K562 (cell line): ENCODE measurements around the gene TMEM273. TPM values are rescaled to one million over a fixed set of nuclear protein-coding genes. Genes with fewer than 3 reads are reported as not detected.
A peak's percentile ranks its signal among the peaks of the same experiment; 100 is the strongest.

ENCODE experiments used
- ATAC-seq: fragments of 200-7000 bp; cut with Tn5 transposase; 3 replicates; pipeline ENCODE4 v1.9.1; 2020; ENCODE audit warnings: moderate library complexity
- BruUV-seq: library from RNA; stranded (reverse); fragments of 400-500 nt; replicated peaks from 2 replicates; lab custom pipeline; 2021; lab: Mats Ljungman, UMichigan
- CTCF ChIA-PET: fragments of 300-600 bp; formaldehyde crosslinking; extraction: SDS; loops from one replicate; lab custom pipeline; 2021; ENCODE audit warnings: low intra/inter-chr PET ratio; lab: Yijun Ruan, JAX
- POLR2A ChIA-PET: fragments of 300-600, 350-650 bp; sonication (Branson Sonifier 250); formaldehyde crosslinking; extraction: SDS; loops from one replicate; lab custom pipeline; 2021; ENCODE audit warnings: antibody characterized with exemption, inconsistent platforms; lab: Yijun Ruan, JAX
- DNase-seq, 4 experiments: peaks; one replicate each; pipeline versions ENCODE4 v3.0.0 to v3.0.0-alpha.2; 2011 to 2018; ENCODE audit warnings: low spot score in 3 of 4, mixed read lengths in 3 of 4; ENCODE audit errors: extremely low read depth in 1 of 4
- FAIRE-seq: peaks from 2 replicates; lab custom pipeline; 2011; peaks lifted over from hg19 to GRCh38; lab: Jason Lieb, UNC
- H2AFZ ChIP-seq: 2 replicates; pipeline ENCODE4 v1.6.0; 2011; ENCODE audit warnings: low read depth, low read length, control low read depth, inconsistent platforms
- H3K27ac ChIP-seq: fragments of 200-600 bp; 3 replicates; pipeline ENCODE4 v1.8.0; 2011; ENCODE audit warnings: low read depth, mild to moderate bottlenecking, control low read depth, inconsistent platforms, low read length, moderate library complexity, mixed read lengths; ENCODE audit errors: extremely low read depth
- H3K27me3 ChIP-seq, 2 experiments: fragments of 300-600 bp in 1 of 2; 2 replicates in 1 of 2; 3 replicates in 1 of 2; pipeline versions ENCODE4 v1.6.0 to v1.8.0; 2011; ENCODE audit warnings: inconsistent platforms in 2 of 2, low read length in 2 of 2, mild to moderate bottlenecking in 1 of 2, mixed read lengths in 1 of 2, moderate library complexity in 1 of 2; ENCODE audit not compliant: control insufficient read depth in 2 of 2, insufficient read depth in 2 of 2
- H3K36me3 ChIP-seq: fragments of 300-600 bp; 3 replicates; pipeline ENCODE4 v1.8.0; 2011; ENCODE audit warnings: mild to moderate bottlenecking, low read length, inconsistent platforms; ENCODE audit not compliant: control insufficient read depth, insufficient read depth
- H3K4me1 ChIP-seq, 2 experiments: fragments of 200-600 bp in 1 of 2; replicated peaks in 1 of 2; 2 replicates in 1 of 2; 3 replicates in 1 of 2; pipeline versions ENCODE4 v1.5.1 to v1.8.0; 2011; ENCODE audit warnings: inconsistent platforms in 2 of 2, low read length in 2 of 2, mild to moderate bottlenecking in 1 of 2, mixed read lengths in 1 of 2, moderate library complexity in 1 of 2; ENCODE audit not compliant: control insufficient read depth in 2 of 2, insufficient read depth in 2 of 2
- H3K4me2 ChIP-seq: 2 replicates; pipeline ENCODE4 v1.6.1; 2011; ENCODE audit warnings: low read length, control low read depth, inconsistent platforms, mixed read lengths; ENCODE audit not compliant: insufficient read depth
- H3K4me3 ChIP-seq: fragments of 200-600 bp; sonication (generic), shearing (Covaris generic); 2 replicates; pipeline ENCODE4 v1.5.1; 2016; ENCODE audit warnings: control low read depth, inconsistent platforms
- H3K79me2 ChIP-seq: fragments of 200-600 bp; 3 replicates; pipeline ENCODE4 v1.8.0; 2011; ENCODE audit warnings: low read length, inconsistent platforms; ENCODE audit not compliant: control insufficient read depth, insufficient read depth
- H3K9ac ChIP-seq, 2 experiments: 2 replicates each; pipeline versions ENCODE4 v1.6.0 to v1.6.1; 2011; ENCODE audit warnings: low read depth in 2 of 2, low read length in 2 of 2, control low read depth in 1 of 2, inconsistent platforms in 1 of 2, mild to moderate bottlenecking in 1 of 2, mixed read lengths in 1 of 2; ENCODE audit not compliant: insufficient read depth in 1 of 2
- H3K9me1 ChIP-seq: one replicate; pipeline ENCODE4 v1.6.0; 2011; ENCODE audit warnings: inconsistent platforms, mild to moderate bottlenecking, low read length, moderate library complexity; ENCODE audit not compliant: control insufficient read depth, insufficient read depth
- H3K9me3 ChIP-seq: replicated peaks from 2 replicates; pipeline ENCODE4 v1.5.1; 2011; ENCODE audit warnings: low read depth, low read length, inconsistent platforms; ENCODE audit not compliant: control insufficient read depth, insufficient read depth
- H4K20me1 ChIP-seq: replicated peaks from 2 replicates; pipeline ENCODE4 v1.6.1; 2011; ENCODE audit warnings: low read length, inconsistent platforms, mixed read lengths; ENCODE audit not compliant: control insufficient read depth, insufficient read depth
- HDAC2 ChIP-seq: fragments of 450-650 bp; IDR thresholded peaks from 2 replicates; pipeline ENCODE4 v1.6.1; 2016; ENCODE audit warnings: mild to moderate bottlenecking
- KAT8 ChIP-seq: fragments of 450-650 bp; IDR thresholded peaks from 2 replicates; pipeline ENCODE4 v1.6.1; 2016; ENCODE audit warnings: low read depth, mild to moderate bottlenecking
- MCM5 ChIP-seq: fragments of 450-650 bp; IDR thresholded peaks from 2 replicates; pipeline ENCODE4 v1.6.1; 2016; ENCODE audit warnings: low read depth
- NFE2 ChIP-seq: IDR thresholded peaks from 2 replicates; pipeline ENCODE4 v1.6.1; 2014; ENCODE audit warnings: antibody characterized with exemption, low read depth
- SP2 ChIP-seq: IDR thresholded peaks from 2 replicates; pipeline ENCODE4 v1.6.1; 2011; ENCODE audit warnings: mild to moderate bottlenecking, low read depth, low read length, moderate library complexity; ENCODE audit not compliant: poor library complexity, severe bottlenecking; ENCODE audit errors: extremely low read depth
- XRCC5 ChIP-seq: fragments of 200-400 bp; formaldehyde crosslinking; IDR thresholded peaks from 2 replicates; pipeline ENCODE4 v1.6.1; 2017; ENCODE audit warnings: low read depth, mild to moderate bottlenecking, low read length
- WGBS: fragments of 100-300 bp; shearing (Covaris generic); methylation state at CpG from one replicate; pipeline ENCODE4 v1.1.6; 2016; ENCODE audit warnings: low coverage, mixed read lengths; ENCODE audit not compliant: insufficient coverage; ENCODE audit errors: missing lambda C conversion rate; 5-methylcytosine and 5-hydroxymethylcytosine counted together
- in situ Hi-C: fragments of 300-500 bp; cut with MboI; formaldehyde crosslinking; loops from 4 replicates; pipeline ENCODE4 v1.15.0; 2018; ENCODE audit warnings: inconsistent platforms, mixed read lengths
- intact Hi-C: fragments of 100-400 bp; cut with micrococcal nuclease; formaldehyde crosslinking; loops from 2 replicates; pipeline ENCODE4 v1.14.2; 2022
- polyA plus RNA-seq, 8 experiments: library from polyadenylated mRNA; depleted of rRNA in 4 of 8; stranded (reverse) in 5 of 8; unstranded in 3 of 8; fragments of >200 nt; fragmentation: Nextera tagmentation in 2 of 8; fragmentation: Illumina TruSeq in 1 of 8; extraction: Ambion mirVana in 2 of 8; extraction: Trizol in 1 of 8; gene quantifications; 2 replicates each; pipeline versions ENCODE4 v1.2.1 to v1.2.3, GENCODE V29; 2011 to 2014; ENCODE audit warnings: inconsistent platforms in 1 of 8, missing spikeins in 1 of 8
- total RNA-seq, 7 experiments: library from RNA; depleted of rRNA in 6 of 7; stranded (reverse); fragments of >200 nt in 6 of 7; fragmentation: Illumina TruSeq in 2 of 7; extraction: Trizol in 2 of 7; gene quantifications; 2 replicates each; pipeline versions ENCODE4 v1.2.1 to v1.2.3, GENCODE V29; 2011 to 2021; ENCODE audit warnings: low replicate concordance in 1 of 7
- TF ChIP-seq, protein P1 (sequence below): fragments of 200-400 bp; formaldehyde crosslinking; IDR thresholded peaks from 2 replicates; pipeline ENCODE4 v1.6.1; 2017; ENCODE audit warnings: mild to moderate bottlenecking, low read depth, low read length, moderate library complexity
- TF ChIP-seq, protein P2 (sequence below): sonication (generic); formaldehyde crosslinking; IDR thresholded peaks from 2 replicates; pipeline ENCODE4 v1.8.1; 2023; ENCODE audit warnings: mild to moderate bottlenecking, missing genetic modification reagents

TMEM273 gene
- total and polyA plus RNA-seq, 9 of the 15 experiments (the other 6 are each of a cell fraction or from before 2014, with no cell fraction given) = 39.2 to 131 (median 95.6) TPM

DNA sequence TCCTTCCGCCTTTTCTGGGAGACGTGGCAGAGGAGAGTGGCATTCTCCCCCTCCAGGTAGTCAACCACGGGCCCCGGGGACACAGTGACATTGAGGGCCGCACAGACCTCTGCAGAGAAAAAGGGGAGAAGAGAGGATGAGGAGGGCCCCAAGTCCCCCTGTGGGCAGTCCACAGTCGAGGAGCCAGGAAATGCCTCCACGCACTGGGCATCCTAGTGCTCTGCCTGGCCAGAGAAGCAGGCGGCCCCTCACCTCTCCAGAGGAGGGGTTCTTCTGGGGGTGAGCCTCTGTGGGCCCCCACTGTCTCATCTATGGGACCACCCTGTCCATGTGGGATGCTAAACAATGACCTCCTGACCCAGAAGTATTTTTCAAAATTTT, 80.3 kb downstream of the TMEM273 start (continued):
- TF ChIP-seq, protein P1, sequence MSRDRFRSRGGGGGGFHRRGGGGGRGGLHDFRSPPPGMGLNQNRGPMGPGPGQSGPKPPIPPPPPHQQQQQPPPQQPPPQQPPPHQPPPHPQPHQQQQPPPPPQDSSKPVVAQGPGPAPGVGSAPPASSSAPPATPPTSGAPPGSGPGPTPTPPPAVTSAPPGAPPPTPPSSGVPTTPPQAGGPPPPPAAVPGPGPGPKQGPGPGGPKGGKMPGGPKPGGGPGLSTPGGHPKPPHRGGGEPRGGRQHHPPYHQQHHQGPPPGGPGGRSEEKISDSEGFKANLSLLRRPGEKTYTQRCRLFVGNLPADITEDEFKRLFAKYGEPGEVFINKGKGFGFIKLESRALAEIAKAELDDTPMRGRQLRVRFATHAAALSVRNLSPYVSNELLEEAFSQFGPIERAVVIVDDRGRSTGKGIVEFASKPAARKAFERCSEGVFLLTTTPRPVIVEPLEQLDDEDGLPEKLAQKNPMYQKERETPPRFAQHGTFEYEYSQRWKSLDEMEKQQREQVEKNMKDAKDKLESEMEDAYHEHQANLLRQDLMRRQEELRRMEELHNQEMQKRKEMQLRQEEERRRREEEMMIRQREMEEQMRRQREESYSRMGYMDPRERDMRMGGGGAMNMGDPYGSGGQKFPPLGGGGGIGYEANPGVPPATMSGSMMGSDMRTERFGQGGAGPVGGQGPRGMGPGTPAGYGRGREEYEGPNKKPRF = no peak
- no peak for TF ChIP-seq NFE2
- TF ChIP-seq XRCC5 = no peak
- TF ChIP-seq SP2 = no peak
- no peak for TF ChIP-seq KAT8
- no peak for TF ChIP-seq MCM5
- TF ChIP-seq, all 486 proteins: peak for 0

DNA sequence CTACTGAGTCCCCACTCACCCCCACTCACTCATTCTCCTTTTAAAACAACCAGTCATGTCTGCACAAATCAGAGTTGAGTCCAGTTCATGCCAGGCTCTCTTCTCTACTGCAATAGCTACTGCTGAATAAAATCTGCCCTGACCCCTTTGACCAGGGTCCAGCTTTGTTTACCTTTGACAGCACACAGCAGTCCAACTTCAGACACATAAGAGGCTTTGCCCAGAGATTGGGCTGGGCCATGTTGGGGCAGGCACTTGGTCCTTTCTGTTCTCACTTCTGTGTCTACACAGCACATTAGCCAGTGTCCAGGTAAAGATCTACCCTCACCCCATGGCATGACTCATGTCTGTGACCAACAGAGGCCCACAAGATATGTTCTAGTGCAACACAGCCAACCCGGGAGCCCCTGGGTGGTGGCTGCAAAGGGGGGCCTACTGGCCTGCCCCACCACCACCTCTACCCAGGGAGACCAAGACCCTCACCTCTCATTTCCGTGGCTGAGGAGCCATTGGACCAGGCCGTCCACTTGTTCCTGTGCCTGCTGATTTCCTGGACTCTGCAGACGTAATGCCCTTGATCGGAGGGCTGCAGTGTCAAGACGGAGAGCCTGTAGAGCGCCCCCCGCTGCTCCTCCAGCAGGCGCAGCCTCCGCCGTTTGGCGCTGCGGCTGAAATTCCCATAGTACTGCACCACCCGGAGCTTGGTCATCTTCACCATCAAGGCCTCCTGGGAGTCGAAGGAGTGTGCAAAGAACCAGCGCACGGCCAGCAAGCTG, 80.9 kb downstream of the TMEM273 start:
- CTCF ChIA-PET = interaction anchor here (0.5 kb wide), 1 partner anchor 86 kb away, joined by 3 read pairs; no protein-coding TSS in a partner anchor
- H3K9me1 ChIP-seq = no peaks in the 10 kb centered on the region
- WGBS = 88% methylated on average over 17 of the region's 17 CpGs
- no peaks in the 10 kb centered on the region for H3K9me3 ChIP-seq
- H3K36me3 ChIP-seq = peaks cover 5% of the 10 kb centered on the region; the same call in 2 of the 3 replicates
- H3K9ac ChIP-seq = no peak overlapping the region
- ATAC-seq (no peak), FAIRE-seq (no peak), DNase-seq (no peak)
- H3K27me3 ChIP-seq = no peaks in the 10 kb centered on the region
- no peaks in the 10 kb centered on the region for H4K20me1 ChIP-seq
- in situ Hi-C loops (no loop called here), intact Hi-C loops (no loop called here)
- H3K4me1 ChIP-seq = peaks cover 3 to 20% of the 10 kb centered on the region in 2 experiments; a peak in 3 of 5 replicates
- TF ChIP-seq HDAC2 = no peak
- TF ChIP-seq, protein P2, sequence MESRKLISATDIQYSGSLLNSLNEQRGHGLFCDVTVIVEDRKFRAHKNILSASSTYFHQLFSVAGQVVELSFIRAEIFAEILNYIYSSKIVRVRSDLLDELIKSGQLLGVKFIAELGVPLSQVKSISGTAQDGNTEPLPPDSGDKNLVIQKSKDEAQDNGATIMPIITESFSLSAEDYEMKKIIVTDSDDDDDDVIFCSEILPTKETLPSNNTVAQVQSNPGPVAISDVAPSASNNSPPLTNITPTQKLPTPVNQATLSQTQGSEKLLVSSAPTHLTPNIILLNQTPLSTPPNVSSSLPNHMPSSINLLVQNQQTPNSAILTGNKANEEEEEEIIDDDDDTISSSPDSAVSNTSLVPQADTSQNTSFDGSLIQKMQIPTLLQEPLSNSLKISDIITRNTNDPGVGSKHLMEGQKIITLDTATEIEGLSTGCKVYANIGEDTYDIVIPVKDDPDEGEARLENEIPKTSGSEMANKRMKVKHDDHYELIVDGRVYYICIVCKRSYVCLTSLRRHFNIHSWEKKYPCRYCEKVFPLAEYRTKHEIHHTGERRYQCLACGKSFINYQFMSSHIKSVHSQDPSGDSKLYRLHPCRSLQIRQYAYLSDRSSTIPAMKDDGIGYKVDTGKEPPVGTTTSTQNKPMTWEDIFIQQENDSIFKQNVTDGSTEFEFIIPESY (CRISPR knock-in tag) = peak; percentile 73
- no peaks in the 10 kb centered on the region for H3K79me2 ChIP-seq
- BruUV-seq = no TSS peak
- no peak overlapping the region for H3K4me2 ChIP-seq
- no peak overlapping the region for H3K4me3 ChIP-seq
- no peak overlapping the region for H3K27ac ChIP-seq
- POLR2A ChIA-PET = interaction anchor here (0.5 kb wide), 1 partner anchor 17 kb away, joined by 3 read pairs; no protein-coding TSS in a partner anchor
- H2AFZ ChIP-seq = no peak overlapping the region
